GM18507 (cell line): Measurements from ENCODE around the gene LYRM9.
"Not testable (repeated sequence)": the region's sequence is repeated elsewhere in the genome, so short reads cannot be mapped to it uniquely, and the experiment has no call there.

Experiments used
- DNase-seq: peaks from one replicate; pipeline ENCODE4 v3.0.0; 2011; ENCODE audit warnings: low read depth; ENCODE audit not compliant: insufficient read length; ENCODE audit errors: extremely low spot score
- FAIRE-seq: peaks from 2 replicates; lab custom pipeline; 2011; peaks lifted over from hg19 to GRCh38; lab: Jason Lieb, UNC

LYRM9 gene

DNA sequence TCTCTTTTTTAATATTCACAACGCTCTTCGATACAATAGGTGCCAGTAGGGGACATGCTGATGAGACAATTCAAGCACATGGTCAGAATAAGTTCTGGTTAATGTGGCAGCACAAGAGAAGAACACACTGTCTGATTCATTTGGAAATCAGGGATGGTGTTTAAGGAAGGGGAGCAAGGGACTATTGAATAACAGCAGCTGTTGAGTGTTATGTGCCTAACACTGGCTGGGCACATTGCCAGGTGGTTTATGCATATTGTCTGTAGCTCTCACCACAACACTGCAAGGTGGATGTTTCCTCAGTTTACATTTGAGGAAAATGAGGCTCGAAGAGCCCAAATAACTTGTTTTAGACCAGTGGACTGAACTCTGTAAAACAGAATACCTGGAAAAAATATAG lies 44.2 kb downstream of the LYRM9 start:
- DNase-seq (no peak), FAIRE-seq (no peak)

DNA sequence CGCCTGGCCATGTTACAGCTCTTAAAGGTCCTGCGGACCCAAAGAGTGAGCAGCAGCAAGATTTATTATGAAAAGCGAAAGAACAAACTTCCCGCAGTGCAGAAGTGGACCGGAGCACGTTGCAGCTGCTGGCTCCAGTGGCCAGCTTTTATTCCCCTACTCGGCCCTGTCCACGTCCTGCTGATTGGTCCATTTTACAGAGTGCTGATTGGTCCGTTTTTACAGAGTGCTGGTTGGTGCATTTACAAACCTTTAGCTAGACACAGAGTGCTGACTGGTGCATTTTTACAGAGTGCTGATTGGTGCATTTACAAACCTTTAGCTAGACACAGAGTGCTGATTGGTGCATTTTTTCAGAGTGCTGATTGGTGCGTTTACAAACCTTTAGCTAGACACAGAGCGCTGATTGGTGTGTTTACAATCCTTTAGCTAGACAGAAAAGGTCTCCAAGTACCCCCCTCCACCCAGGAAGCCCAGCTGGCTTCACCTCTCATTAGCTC lies 46.3 kb downstream of the LYRM9 start:
- not testable (repeated sequence) for FAIRE-seq

DNA sequence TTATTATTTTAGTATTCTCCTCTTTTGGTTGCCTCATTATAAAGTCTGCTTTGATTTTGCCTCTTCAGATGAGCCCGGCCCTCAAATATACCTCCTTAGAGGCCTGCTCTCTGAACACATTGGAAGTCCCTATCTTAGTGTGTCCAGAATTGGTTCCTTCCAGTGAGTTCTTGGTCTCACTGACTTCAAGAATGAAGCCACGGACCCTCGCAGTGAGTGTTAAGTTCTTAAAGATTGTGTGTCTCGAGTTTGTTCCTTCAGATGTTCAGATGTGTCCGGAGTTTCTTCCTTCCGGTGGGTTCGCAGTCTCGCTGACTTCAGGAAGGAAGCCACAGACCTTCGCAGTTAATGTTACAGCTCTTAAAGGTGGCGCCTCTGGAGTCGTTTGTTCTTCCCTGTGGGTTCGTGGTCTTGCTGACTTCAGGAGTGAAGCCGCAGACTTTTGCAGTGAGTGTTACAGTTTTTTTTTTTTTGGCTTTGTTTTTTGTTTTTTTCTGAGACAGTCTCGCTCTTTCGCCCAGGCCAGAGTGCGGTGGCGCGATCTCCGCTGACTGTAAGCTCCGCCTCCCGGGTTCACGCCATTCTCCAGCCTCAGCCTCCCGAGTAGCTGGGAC lies 47.0 kb downstream of the LYRM9 start:
- no peak for FAIRE-seq

More for the DNA sequence above, 46.3 kb downstream of the LYRM9 start:
- not testable (repeated sequence) for DNase-seq

DNA sequence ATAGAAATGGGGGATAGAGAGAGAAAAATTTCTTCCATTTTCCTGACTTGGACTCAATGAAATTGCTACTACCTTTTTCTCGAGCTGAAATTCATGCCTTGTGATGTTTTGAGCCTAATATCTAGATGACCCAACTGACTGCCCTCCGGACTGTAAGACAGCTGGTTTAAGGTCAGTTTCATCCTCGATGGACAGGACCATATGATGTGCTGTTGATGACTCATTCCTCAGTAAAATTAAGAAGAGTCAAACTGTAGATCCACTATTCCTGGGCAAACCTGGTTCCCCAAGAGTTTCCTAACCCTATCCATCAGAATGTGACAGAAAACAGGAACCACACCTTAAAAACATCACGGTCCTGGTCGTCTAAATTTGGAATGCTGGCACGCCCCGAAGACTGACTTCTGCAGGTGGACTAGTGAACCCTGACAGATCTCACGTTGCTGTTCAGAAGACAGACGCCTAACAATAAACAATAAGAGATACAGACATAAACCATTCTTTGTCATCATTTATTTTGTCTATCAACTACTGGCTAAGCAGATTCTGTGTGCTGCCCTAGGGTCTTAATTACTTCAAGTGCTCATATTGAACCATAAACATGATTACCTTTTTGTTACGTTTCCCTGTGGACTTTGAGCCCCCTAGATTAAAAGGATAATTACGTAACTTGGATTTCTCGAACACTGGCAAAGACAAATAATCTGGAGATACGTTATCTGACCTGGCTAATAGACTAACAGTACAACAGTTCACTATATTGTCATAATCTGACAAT lies 47.7 kb downstream of the LYRM9 start:
- DNase-seq, result no peak
- FAIRE-seq, result no peak

More for the DNA sequence above, 47.0 kb downstream of the LYRM9 start:
- no peak for DNase-seq

DNA sequence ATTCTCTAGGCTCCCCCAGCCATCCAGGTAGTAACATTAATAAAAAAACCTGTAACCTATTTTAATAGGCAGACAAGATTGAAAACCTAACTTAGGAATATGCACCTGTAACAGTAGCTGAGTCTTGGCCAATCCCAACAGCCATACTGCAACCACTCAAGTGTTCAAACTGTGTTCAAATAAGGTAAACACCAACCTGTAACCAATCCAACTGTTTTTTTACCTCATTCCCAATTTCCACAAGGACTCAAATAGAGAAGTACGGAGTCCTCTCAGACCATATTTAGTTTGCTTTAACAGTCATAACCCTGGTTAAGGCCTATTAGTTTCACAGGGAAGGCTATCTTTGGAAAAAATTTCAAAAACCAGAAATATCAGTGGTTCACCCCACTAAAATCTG lies 52.5 kb downstream of the LYRM9 start:
- no peak for DNase-seq
- FAIRE-seq, result no peak

DNA sequence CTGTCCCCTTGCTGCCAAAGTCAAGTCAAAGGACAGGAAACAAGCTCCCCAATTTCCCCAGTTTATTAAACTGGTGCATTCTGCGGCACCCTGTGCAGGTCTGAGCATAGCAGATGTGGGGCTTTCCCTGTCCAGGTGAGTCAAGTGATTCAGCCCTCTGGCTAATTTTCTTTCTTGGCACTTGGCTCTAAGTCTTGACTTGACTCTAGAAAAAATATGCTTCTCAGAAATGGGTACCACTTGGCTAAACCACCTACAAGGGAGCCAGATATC lies 52.8 kb downstream of the LYRM9 start:
- FAIRE-seq, DNase-seq: not testable (repeated sequence)

DNA sequence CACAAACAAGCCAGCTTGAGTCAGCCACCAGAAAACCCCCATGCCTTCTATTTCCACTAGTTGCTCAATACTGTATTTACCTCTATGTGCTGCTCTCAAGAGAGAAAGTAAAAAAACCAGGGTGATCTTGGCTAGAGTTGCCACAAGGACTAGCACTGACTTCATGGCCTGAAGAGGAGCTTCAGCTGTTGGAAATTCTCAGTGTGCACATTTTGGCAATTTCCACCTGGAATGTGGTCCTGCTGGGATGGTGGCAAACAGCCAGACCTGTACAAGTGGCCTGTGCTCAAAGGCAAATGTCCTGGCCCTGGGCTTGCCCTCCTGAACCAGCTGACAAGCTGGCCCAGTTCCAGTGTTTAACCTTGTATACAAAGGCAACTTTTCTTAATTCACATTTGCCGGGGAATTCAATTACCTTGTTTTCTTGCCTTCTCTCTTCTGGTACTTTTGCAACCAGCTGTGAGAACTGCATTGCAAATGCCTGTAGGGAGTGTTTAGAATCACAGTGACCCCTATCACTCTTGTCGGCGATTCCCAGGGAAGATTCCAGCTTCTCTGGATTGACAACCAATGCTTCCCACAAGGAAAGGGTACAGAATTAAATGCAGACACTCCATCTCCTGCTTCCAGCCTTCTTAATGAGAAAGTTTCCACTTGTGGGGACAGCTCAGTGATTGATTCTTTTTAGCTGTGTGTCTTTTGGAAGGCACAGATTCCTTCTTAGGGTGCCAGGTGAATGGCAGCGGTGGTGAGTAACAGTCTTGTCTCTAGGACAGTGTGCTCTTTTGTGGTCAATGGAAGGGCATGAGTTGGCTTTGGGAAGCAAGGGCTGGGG lies 53.4 kb downstream of the LYRM9 start:
- FAIRE-seq, DNase-seq: not testable (repeated sequence)

DNA sequence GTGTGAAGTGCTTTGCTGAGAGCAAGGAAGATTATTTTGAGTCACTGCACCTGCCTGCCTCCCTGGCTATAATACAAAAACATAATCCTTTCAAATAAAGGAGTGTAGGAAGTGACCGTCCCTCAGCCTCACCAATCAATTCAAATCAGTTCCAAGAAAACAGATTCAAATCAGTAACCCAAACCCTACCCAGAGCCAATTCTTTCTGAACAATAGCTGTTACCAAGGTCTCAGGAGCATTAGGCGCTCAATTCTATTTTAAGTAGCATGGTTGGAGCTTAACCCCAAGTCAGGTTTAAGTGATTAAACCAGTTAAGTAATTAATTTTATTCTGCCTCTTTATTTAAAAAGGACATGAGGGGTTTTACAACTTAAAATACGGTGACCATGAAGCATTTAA lies 54.6 kb downstream of the LYRM9 start:
- not testable (repeated sequence) for FAIRE-seq, DNase-seq

DNA sequence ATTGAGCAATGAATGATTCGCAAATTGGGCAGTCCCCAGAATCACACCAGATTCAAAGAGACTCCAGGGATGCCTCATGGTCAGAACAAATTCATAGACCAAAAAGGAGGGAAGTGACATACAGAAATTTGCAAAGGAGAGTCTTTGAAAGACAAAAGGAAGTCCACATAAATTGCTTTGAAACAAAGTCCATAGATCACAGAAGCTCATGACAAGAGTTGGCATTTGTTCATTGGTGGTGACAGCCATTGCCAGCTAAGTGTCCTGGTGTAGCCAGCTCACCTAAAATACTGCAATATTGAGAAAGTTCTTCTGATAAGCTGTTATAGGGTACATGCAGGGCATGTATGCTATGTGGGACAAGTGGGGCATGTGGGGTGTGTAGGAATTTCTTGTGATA lies 55.4 kb downstream of the LYRM9 start:
- not testable (repeated sequence) for DNase-seq, FAIRE-seq

DNA sequence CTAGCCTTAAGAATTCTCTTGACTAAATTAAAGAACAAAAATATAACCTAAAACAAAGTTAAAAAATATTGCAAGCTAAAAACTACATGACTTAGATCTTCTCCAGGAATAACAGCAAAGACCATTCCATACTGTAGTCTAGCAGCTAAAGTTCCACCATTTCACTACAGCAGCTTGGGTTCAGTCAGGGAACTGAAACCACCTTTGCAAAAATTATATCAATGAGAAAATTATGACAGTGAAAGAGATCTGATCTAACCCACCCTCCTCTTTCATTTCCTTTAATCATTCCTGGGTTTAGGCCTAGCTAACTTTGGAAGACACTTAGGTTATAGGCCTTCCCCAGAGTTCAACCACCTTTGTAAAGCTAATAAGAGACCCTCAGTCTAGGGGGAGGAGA lies 56.5 kb downstream of the LYRM9 start:
- FAIRE-seq (no peak), DNase-seq (no peak)

DNA sequence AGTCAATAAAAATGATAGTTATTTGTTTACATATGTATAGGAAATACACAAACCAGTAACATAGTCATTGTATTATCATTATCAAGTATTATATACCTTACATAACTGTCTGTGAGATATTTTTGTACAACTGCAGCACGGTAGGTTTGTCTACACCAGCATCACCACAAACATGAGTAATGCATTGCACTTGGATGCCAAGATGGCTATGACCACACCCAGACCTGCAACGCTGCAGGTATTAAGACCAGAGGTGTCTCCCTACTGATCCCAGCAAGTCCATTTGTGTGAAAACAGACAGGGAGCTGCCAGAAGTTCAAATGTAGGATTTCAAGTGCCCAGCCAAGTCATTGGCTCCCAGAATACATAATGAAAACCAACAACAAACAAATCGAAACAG lies 58.6 kb downstream of the LYRM9 start:
- FAIRE-seq (no peak), DNase-seq (no peak)

DNA sequence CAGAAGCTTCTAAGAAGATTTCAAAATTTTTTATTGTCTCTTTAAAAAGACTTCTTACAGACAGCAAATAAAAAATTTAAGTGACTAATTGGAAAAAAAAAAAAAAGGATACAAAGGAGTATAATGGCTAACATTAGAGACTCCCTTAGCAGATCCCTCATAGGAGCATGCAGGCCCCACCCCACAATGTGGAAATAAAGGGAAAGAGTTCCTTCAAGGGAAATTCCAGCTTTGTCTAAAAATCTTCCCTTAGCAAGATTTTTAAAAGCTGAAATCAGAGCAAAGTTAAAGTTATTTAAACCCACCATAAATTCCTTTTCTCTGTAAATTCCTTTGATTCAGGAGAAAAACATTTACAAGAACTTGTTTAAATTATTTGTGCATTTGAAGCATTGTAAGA lies 60.3 kb downstream of the LYRM9 start:
- DNase-seq, result no peak
- no peak for FAIRE-seq

DNA sequence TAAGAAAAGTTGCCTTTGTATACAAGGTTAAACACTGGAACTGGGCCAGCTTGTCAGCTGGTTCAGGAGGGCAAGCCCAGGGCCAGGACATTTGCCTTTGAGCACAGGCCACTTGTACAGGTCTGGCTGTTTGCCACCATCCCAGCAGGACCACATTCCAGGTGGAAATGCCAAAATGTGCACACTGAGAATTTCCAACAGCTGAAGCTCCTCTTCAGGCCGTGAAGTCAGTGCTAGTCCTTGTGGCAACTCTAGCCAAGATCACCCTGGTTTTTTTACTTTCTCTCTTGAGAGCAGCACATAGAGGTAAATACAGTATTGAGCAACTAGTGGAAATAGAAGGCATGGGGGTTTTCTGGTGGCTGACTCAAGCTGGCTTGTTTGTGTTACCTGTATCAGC lies 63.3 kb downstream of the LYRM9 start:
- DNase-seq, result not testable (repeated sequence)
- peak; percentile 67 for FAIRE-seq

DNA sequence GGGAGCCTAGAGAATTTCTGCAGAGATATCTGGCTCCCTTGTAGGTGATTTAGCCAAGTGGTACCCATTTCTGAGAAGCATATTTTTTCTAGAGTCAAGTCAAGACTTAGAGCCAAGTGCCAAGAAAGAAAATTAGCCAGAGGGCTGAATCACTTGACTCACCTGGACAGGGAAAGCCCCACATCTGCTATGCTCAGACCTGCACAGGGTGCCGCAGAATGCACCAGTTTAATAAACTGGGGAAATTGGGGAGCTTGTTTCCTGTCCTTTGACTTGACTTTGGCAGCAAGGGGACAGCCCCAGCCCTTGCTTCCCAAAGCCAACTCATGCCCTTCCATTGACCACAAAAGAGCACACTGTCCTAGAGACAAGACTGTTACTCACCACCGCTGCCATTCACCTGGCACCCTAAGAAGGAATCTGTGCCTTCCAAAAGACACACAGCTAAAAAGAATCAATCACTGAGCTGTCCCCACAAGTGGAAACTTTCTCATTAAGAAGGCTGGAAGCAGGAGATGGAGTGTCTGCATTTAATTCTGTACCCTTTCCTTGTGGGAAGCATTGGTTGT lies 63.9 kb downstream of the LYRM9 start:
- FAIRE-seq, result peak; percentile 56
- not testable (repeated sequence) for DNase-seq
